GM19025 (cell line): Measurements from ENCODE around the gene LRRFIP1.

Experiments
- ATAC-seq: cut with Tn5 transposase; IDR thresholded peaks from one replicate; pipeline ENCODE4 v1.9.1; 2021; ENCODE audit warnings: mild to moderate bottlenecking, low read depth, moderate library complexity; ENCODE audit not compliant: unreplicated experiment

LRRFIP1 gene

GRCh38 chr2:237616734-237617586 is 10.4 kb upstream of the LRRFIP1 start:
- no peak for ATAC-seq

- no peak for ATAC-seq
These were observed 9.8 kb upstream of the LRRFIP1 start for GRCh38 chr2:237617587-237617982.

GRCh38 chr2:237618449-237618848 is 8.9 kb upstream of the LRRFIP1 start:
- no peak for ATAC-seq

- no peak for ATAC-seq
These were observed 3.7 kb upstream of the LRRFIP1 start for GRCh38 chr2:237623428-237624403.

- no peak for ATAC-seq
These were observed 2.8 kb upstream of the LRRFIP1 start for GRCh38 chr2:237624565-237624964.

GRCh38 chr2:237625216-237625705 is 2.1 kb upstream of the LRRFIP1 start:
- no peak for ATAC-seq

- ATAC-seq, result no peak
These were observed 1.6 kb upstream of the LRRFIP1 start for GRCh38 chr2:237625777-237626176.

- ATAC-seq, result no peak
These were observed 460 bp upstream of the LRRFIP1 start for GRCh38 chr2:237626813-237627440.

GRCh38 chr2:237628247-237629187 is 1.1 kb downstream of the LRRFIP1 start:
- no peak for ATAC-seq

- ATAC-seq, result no peak
These were observed 1.8 kb downstream of the LRRFIP1 start for GRCh38 chr2:237629188-237629534.

- ATAC-seq, result no peak
These were observed 2.4 kb downstream of the LRRFIP1 start for GRCh38 chr2:237629739-237630138.

- no peak for ATAC-seq
These were observed 3.0 kb downstream of the LRRFIP1 start for GRCh38 chr2:237630216-237631000.

- no peak for ATAC-seq
These were observed 3.8 kb downstream of the LRRFIP1 start for GRCh38 chr2:237631007-237631785.

- ATAC-seq, result no peak
These were observed 4.6 kb downstream of the LRRFIP1 start for GRCh38 chr2:237631801-237632585.

- no peak for ATAC-seq
These were observed 5.7 kb downstream of the LRRFIP1 start for GRCh38 chr2:237633061-237633561.

- no peak for ATAC-seq
These were observed 9.2 kb downstream of the LRRFIP1 start for GRCh38 chr2:237636578-237636977.

GRCh38 chr2:237637429-237638135 is 10.2 kb downstream of the LRRFIP1 start:
- no peak for ATAC-seq
